HepG2 (cell line): ENCODE results near the gene NR1H3. TPM values are rescaled to one million over a fixed set of nuclear protein-coding genes. Genes with fewer than 3 reads are reported as not detected.

Source experiments
- AHR ChIP-seq: IDR thresholded peaks from 2 replicates; pipeline ENCODE4 v1.6.1; 2018; ENCODE audit warnings: missing genetic modification reagents, missing compliant biosample characterization
- ARNT2 ChIP-seq: sonication (generic); formaldehyde crosslinking; IDR thresholded peaks from 2 replicates; pipeline ENCODE4 v1.8.0; 2022; ENCODE audit warnings: mild to moderate bottlenecking, low read depth, missing genetic modification reagents, moderate library complexity
- DR1 ChIP-seq: sonication (generic); formaldehyde crosslinking; IDR thresholded peaks from 2 replicates; pipeline ENCODE4 v1.8.0; 2021; ENCODE audit warnings: mild to moderate bottlenecking, missing genetic modification reagents, inconsistent platforms
- ISX ChIP-seq: sonication (generic); formaldehyde crosslinking; conservative IDR thresholded peaks from 2 replicates; pipeline ENCODE4 v1.5.0; 2020; ENCODE audit warnings: missing genetic modification reagents
- KDM4B ChIP-seq: sonication (generic); formaldehyde crosslinking; IDR thresholded peaks from 2 replicates; pipeline ENCODE4 v1.4.0; 2020; ENCODE audit warnings: missing genetic modification reagents
- KDM5A ChIP-seq: fragments of 200-600 bp; sonication (generic); IDR thresholded peaks from 2 replicates; pipeline ENCODE4 v1.7.0; 2018; ENCODE audit warnings: antibody characterized with exemption, mild to moderate bottlenecking, low read length, borderline replicate concordance
- MATR3 ChIP-seq: sonication (generic); formaldehyde crosslinking; IDR thresholded peaks from 2 replicates; pipeline ENCODE4 v1.4.0; 2020; ENCODE audit warnings: missing genetic modification reagents
- NFKBIZ ChIP-seq: IDR thresholded peaks from 2 replicates; pipeline ENCODE4 v1.6.1; 2018; ENCODE audit warnings: missing genetic modification reagents, missing compliant biosample characterization
- NFRKB ChIP-seq: fragments of 450-650 bp; IDR thresholded peaks from 2 replicates; pipeline ENCODE4 v1.6.1; 2017
- REPIN1 ChIP-seq: sonication (generic); formaldehyde crosslinking; IDR thresholded peaks from 2 replicates; pipeline ENCODE4 v1.8.0; 2022; ENCODE audit warnings: missing genetic modification reagents, low read depth, mild to moderate bottlenecking, borderline replicate concordance
- SETDB1 ChIP-seq: sonication (generic); formaldehyde crosslinking; IDR thresholded peaks from 2 replicates; pipeline ENCODE4 v1.5.1; 2020; ENCODE audit warnings: missing genetic modification reagents, mild to moderate bottlenecking, borderline replicate concordance
- SOX6 ChIP-seq, 2 experiments: fragments of 450-650 bp in 1 of 2; sonication (generic) in 1 of 2; formaldehyde crosslinking in 1 of 2; IDR thresholded peaks; 2 replicates each; pipeline versions ENCODE4 v1.4.0 to v1.6.1; 2017 to 2020; ENCODE audit warnings: antibody characterized with exemption in 1 of 2, mild to moderate bottlenecking in 1 of 2, missing genetic modification reagents in 1 of 2
- THYN1 ChIP-seq: sonication (generic); formaldehyde crosslinking; IDR thresholded peaks from 2 replicates; pipeline ENCODE4 v1.8.1; 2023; ENCODE audit warnings: low read depth, mild to moderate bottlenecking, moderate library complexity, missing genetic modification reagents, borderline replicate concordance
- YY1 ChIP-seq: IDR thresholded peaks from 2 replicates; pipeline ENCODE4 v1.6.1; 2011; ENCODE audit warnings: low read length, low read depth, moderate library complexity, mild to moderate bottlenecking; ENCODE audit not compliant: insufficient read depth, insufficient replicate concordance
- ZNF121 ChIP-seq: sonication (generic); formaldehyde crosslinking; IDR thresholded peaks from 2 replicates; pipeline ENCODE4 v1.5.0; 2020; ENCODE audit warnings: mild to moderate bottlenecking, missing genetic modification reagents
- ZNF230 ChIP-seq: sonication (generic); formaldehyde crosslinking; IDR thresholded peaks from 2 replicates; pipeline ENCODE4 v1.4.0; 2020; ENCODE audit warnings: mild to moderate bottlenecking, missing genetic modification reagents
- ZNF543 ChIP-seq: sonication (generic); formaldehyde crosslinking; IDR thresholded peaks from 2 replicates; pipeline ENCODE4 v1.4.0; 2020; ENCODE audit warnings: mild to moderate bottlenecking, missing genetic modification reagents
- polyA plus RNA-seq, 8 experiments: library from polyadenylated mRNA; depleted of rRNA in 3 of 8; stranded (reverse) in 7 of 8; unstranded in 1 of 8; fragments of >200 nt; fragmentation: Illumina TruSeq in 4 of 8; extraction: Trizol in 4 of 8; gene quantifications; 2 replicates each; pipeline versions ENCODE4 v1.2.1 to v1.2.3, GENCODE V29; 2011 to 2016; ENCODE audit warnings: low read depth in 4 of 8, missing spikeins in 1 of 8, mixed read lengths in 1 of 8; ENCODE audit not compliant: insufficient read depth in 1 of 8
- total RNA-seq, 5 experiments: library from RNA; depleted of rRNA; stranded (reverse); fragments of >200 nt; fragmentation: Illumina TruSeq; extraction: Trizol; gene quantifications; 2 replicates each; pipeline ENCODE4 v1.2.3, GENCODE V29; 2016; ENCODE audit warnings: low read depth in 1 of 5
- TF ChIP-seq, protein P1 (sequence below), 2 experiments: IDR thresholded peaks; 2 replicates each; pipeline ENCODE4 v1.6.1; 2011 to 2012; ENCODE audit warnings: low read length in 2 of 2, borderline replicate concordance in 1 of 2, low read depth in 1 of 2, mild to moderate bottlenecking in 1 of 2, moderate library complexity in 1 of 2
- TF ChIP-seq, protein P2 (sequence below): sonication (generic); formaldehyde crosslinking; IDR thresholded peaks from 2 replicates; pipeline ENCODE4 v1.5.0; 2020; ENCODE audit warnings: missing genetic modification reagents
- TF ChIP-seq, protein P3 (sequence below): sonication (generic); formaldehyde crosslinking; IDR thresholded peaks from 2 replicates; pipeline ENCODE4 v1.8.0; 2022; ENCODE audit warnings: mild to moderate bottlenecking, missing genetic modification reagents, moderate library complexity
- TF ChIP-seq, protein P4 (sequence below): conservative IDR thresholded peaks from 2 replicates; pipeline ENCODE4 v1.6.1; 2018; ENCODE audit warnings: missing genetic modification reagents
- TF ChIP-seq, protein P5 (sequence below): IDR thresholded peaks from 2 replicates; pipeline ENCODE4 v1.6.1; 2016; ENCODE audit warnings: low read depth, borderline replicate concordance
- TF ChIP-seq, protein P6 (sequence below): sonication (generic); formaldehyde crosslinking; IDR thresholded peaks from 2 replicates; pipeline ENCODE4 v1.5.0; 2020; ENCODE audit warnings: missing genetic modification reagents

NR1H3 gene
- total and polyA plus RNA-seq, 2 of the 13 experiments (the other 11 are each of a cell fraction or from before 2014, with no cell fraction given), result 41.8 to 102 TPM

DNA sequence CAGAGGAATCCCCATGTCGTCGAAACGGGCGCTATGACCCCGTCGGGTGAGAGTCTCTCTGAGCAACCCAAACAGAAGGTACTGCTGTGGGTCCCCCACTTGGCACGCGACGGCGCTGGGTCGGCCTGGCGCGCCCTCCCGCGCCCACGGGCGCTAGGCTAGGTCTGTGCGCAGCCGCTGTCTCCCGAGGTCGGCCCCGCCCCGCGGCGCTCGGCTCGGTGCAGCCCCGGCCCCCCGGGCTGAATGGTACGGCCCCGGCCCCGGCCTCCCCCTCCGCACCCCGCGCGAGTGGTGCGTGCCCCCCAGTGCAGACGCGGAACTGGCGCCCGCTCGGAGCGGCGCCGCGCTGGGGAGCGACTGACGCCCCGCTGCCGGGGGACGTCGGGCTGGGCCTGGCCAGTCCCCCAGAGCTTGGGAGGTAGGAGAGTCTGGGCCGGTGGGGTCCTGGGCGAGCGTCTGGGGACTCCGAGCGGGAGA, 12.1 kb downstream of the NR1H3 start, which contains the start of gene MADD (continued):
- TF ChIP-seq, protein P1, sequence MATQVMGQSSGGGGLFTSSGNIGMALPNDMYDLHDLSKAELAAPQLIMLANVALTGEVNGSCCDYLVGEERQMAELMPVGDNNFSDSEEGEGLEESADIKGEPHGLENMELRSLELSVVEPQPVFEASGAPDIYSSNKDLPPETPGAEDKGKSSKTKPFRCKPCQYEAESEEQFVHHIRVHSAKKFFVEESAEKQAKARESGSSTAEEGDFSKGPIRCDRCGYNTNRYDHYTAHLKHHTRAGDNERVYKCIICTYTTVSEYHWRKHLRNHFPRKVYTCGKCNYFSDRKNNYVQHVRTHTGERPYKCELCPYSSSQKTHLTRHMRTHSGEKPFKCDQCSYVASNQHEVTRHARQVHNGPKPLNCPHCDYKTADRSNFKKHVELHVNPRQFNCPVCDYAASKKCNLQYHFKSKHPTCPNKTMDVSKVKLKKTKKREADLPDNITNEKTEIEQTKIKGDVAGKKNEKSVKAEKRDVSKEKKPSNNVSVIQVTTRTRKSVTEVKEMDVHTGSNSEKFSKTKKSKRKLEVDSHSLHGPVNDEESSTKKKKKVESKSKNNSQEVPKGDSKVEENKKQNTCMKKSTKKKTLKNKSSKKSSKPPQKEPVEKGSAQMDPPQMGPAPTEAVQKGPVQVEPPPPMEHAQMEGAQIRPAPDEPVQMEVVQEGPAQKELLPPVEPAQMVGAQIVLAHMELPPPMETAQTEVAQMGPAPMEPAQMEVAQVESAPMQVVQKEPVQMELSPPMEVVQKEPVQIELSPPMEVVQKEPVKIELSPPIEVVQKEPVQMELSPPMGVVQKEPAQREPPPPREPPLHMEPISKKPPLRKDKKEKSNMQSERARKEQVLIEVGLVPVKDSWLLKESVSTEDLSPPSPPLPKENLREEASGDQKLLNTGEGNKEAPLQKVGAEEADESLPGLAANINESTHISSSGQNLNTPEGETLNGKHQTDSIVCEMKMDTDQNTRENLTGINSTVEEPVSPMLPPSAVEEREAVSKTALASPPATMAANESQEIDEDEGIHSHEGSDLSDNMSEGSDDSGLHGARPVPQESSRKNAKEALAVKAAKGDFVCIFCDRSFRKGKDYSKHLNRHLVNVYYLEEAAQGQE (IDR thresholded peaks at IDR 0.05; ENCODE audit: borderline replicate concordance in 1 of 2, low read depth in 1 of 2, low read length in 2 of 2), result no peak
- peak; percentile 52 for TF ChIP-seq YY1
- TF ChIP-seq ISX (CRISPR knock-in tag), result no peak
- TF ChIP-seq SETDB1, result no peak
- peak; percentile 52; the same call in 1 of the 2 replicates for TF ChIP-seq ARNT2 (CRISPR knock-in tag)
- TF ChIP-seq NFRKB, result no peak
- no peak for TF ChIP-seq REPIN1 (CRISPR knock-in tag)
- TF ChIP-seq, protein P2, sequence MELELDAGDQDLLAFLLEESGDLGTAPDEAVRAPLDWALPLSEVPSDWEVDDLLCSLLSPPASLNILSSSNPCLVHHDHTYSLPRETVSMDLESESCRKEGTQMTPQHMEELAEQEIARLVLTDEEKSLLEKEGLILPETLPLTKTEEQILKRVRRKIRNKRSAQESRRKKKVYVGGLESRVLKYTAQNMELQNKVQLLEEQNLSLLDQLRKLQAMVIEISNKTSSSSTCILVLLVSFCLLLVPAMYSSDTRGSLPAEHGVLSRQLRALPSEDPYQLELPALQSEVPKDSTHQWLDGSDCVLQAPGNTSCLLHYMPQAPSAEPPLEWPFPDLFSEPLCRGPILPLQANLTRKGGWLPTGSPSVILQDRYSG (CRISPR knock-in tag), result no peak
- no peak for TF ChIP-seq ZNF230
- peak; percentile 28; the same call in 1 of the 2 replicates for TF ChIP-seq KDM5A
- TF ChIP-seq KDM4B, result no peak
- TF ChIP-seq MATR3, result no peak
- TF ChIP-seq, protein P3, sequence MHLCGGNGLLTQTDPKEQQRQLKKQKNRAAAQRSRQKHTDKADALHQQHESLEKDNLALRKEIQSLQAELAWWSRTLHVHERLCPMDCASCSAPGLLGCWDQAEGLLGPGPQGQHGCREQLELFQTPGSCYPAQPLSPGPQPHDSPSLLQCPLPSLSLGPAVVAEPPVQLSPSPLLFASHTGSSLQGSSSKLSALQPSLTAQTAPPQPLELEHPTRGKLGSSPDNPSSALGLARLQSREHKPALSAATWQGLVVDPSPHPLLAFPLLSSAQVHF (CRISPR knock-in tag), result no peak
- TF ChIP-seq, protein P4, sequence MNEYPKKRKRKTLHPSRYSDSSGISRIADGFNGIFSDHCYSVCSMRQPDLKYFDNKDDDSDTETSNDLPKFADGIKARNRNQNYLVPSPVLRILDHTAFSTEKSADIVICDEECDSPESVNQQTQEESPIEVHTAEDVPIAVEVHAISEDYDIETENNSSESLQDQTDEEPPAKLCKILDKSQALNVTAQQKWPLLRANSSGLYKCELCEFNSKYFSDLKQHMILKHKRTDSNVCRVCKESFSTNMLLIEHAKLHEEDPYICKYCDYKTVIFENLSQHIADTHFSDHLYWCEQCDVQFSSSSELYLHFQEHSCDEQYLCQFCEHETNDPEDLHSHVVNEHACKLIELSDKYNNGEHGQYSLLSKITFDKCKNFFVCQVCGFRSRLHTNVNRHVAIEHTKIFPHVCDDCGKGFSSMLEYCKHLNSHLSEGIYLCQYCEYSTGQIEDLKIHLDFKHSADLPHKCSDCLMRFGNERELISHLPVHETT (CRISPR knock-in tag), result no peak
- no peak for TF ChIP-seq DR1 (CRISPR knock-in tag)
- TF ChIP-seq, protein P5, sequence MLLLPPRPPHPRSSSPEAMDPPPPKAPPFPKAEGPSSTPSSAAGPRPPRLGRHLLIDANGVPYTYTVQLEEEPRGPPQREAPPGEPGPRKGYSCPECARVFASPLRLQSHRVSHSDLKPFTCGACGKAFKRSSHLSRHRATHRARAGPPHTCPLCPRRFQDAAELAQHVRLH (CRISPR knock-in tag), result no peak
- TF ChIP-seq, protein P6, sequence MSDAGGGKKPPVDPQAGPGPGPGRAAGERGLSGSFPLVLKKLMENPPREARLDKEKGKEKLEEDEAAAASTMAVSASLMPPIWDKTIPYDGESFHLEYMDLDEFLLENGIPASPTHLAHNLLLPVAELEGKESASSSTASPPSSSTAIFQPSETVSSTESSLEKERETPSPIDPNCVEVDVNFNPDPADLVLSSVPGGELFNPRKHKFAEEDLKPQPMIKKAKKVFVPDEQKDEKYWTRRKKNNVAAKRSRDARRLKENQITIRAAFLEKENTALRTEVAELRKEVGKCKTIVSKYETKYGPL, result no peak
- no peak for TF ChIP-seq ZNF543 (CRISPR knock-in tag)
- no peak for TF ChIP-seq ZNF121 (CRISPR knock-in tag)
- TF ChIP-seq THYN1, result no peak
- TF ChIP-seq AHR (CRISPR knock-in tag), result no peak
- no peak for TF ChIP-seq SOX6 (IDR thresholded peaks at IDR 0.05)
- TF ChIP-seq SOX6 (CRISPR knock-in tag; IDR thresholded peaks at IDR 0.05), result no peak
- no peak for TF ChIP-seq NFKBIZ
